ENCODE data around the gene IQSEC1. TPM values are rescaled to one million over a fixed set of nuclear protein-coding genes. Genes with fewer than 3 reads are reported as not detected.

IQSEC1 gene
- total and polyA plus RNA-seq, 2 experiments from 2014 or later, result 17.8 to 51.7 TPM

DNA sequence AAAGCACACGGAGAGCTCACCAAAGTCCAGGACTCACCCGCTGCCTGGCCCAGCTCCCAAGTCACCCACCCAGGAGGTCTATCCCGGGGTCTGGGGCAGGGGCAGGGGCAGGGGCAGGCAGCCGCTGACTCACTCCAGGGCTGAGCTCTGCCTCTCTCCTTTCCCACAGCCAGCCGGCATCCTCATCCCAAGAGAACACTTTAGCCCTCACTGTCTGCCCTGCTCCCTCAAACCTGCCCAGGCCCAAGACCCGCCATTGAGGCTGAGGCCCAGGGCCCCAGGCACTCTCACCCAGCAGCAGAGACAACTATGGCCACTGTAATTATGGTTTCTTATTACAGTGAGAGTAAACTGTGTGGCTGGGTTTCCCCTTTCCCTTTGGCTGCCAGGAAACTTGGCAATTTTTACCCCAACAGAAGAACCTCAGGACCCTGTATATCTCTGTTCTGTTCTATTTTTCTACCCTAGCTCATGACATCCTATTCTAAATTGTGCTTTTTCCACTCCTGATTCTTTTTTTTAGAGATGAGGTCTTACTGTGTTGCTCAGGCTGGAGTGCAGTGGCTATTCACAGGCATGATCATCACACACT is 53.0 kb downstream of the IQSEC1 start:
- no peaks in the 10 kb centered on the region for H3K36me3 ChIP-seq
- peaks cover 19% of the 10 kb centered on the region for H3K4me1 ChIP-seq (ENCODE audit: low read depth)
- H3K27me3 ChIP-seq, result no peaks in the 10 kb centered on the region
- DNase-seq (ENCODE audit: low read depth in 1 of 2, low spot score in 1 of 2), result no peak
- H3K4me3 ChIP-seq, result no peak overlapping the region
- no peak overlapping the region for H3K27ac ChIP-seq
- TF ChIP-seq, protein P1, sequence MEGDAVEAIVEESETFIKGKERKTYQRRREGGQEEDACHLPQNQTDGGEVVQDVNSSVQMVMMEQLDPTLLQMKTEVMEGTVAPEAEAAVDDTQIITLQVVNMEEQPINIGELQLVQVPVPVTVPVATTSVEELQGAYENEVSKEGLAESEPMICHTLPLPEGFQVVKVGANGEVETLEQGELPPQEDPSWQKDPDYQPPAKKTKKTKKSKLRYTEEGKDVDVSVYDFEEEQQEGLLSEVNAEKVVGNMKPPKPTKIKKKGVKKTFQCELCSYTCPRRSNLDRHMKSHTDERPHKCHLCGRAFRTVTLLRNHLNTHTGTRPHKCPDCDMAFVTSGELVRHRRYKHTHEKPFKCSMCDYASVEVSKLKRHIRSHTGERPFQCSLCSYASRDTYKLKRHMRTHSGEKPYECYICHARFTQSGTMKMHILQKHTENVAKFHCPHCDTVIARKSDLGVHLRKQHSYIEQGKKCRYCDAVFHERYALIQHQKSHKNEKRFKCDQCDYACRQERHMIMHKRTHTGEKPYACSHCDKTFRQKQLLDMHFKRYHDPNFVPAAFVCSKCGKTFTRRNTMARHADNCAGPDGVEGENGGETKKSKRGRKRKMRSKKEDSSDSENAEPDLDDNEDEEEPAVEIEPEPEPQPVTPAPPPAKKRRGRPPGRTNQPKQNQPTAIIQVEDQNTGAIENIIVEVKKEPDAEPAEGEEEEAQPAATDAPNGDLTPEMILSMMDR (IDR thresholded peaks at IDR 0.05; ENCODE audit: low read depth, low read length), result no peak
- H3K9me3 ChIP-seq (ENCODE audit: low read depth), result no peaks in the 10 kb centered on the region

DNA sequence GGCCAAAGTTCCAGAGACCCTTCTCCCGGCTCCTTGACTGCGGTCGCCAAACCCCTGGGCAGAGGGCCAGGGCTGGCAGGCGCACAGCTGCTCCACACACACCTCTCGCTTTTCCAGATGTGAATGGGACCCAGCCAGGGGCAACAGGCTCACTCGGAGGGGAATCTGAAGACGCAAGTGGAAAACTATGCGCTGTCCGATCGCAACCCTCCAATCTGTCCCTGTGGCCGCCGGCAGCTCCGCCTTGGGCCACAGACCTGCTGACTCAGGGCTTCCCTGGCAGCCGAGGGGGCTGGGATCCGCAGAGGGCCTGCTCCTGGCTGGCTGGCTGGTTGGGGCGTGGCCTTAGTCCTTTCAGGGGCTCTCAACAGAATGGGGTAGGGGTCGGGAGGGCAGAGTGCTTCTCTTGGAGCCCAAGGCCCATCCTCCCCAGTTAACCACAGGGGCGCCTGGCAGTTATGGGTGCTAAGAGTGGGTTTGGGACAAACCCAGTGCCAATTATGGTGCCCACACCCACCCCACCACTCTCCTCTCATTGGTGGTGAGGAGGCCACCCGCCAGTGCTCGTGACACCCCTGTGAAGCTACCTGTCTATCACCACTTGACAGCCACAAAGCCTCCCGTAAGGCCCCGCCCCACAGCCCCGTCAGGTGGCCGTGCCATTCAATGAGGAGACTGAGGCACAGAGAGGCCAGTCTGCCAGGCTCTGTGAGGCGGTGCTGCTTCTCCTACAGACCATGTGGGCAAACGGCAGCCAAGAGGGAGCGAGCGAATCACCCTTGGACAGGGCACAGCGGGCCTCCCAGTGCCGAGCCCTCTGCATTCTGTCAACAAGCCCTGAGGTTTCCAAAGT is 53.8 kb downstream of the IQSEC1 start:
- H3K27me3 ChIP-seq, result no peaks in the 10 kb centered on the region
- H3K4me1 ChIP-seq (ENCODE audit: low read depth), result peaks cover 19% of the 10 kb centered on the region
- H3K4me3 ChIP-seq, result no peak overlapping the region
- H3K9me3 ChIP-seq (ENCODE audit: low read depth), result no peaks in the 10 kb centered on the region
- H3K36me3 ChIP-seq, result no peaks in the 10 kb centered on the region
- TF ChIP-seq, protein P1 (IDR thresholded peaks at IDR 0.05; ENCODE audit: low read depth, low read length), result no peak
- H3K27ac ChIP-seq, result no peak overlapping the region
- DNase-seq (ENCODE audit: low read depth in 1 of 2, low spot score in 1 of 2), result peak; percentile 76 to 86

DNA sequence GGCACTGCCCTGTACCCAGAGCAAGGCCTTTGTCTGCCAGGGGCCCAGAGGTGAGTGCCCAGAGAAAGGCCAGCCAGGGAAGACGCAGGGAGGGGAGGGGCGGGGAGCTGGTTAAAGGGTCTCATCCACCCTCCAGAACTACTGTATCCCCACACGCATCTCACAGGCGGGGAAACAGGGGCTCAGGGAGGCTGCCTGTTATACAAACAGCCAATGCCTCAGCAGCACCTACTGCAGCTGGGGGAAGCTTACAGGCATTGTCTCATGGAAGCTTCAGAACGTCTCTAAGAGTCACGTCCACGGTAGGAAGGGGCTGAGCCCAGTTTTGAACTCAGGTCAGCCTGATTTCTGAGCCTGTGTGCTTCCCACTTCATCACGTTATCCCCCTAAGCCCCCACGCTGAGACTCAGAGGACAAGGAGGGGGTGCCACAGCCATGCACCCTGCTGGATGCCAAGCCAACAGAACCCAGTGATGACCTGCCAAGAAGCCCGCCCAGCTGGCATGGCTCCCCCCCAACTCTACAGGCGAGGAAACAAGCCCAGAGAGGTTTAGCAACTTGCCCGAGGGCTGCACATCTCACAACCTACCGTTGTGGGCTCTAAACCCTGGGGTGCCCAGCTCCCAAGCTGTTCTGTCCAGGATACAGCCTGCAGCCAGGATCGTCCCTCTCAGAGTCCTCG is 54.5 kb downstream of the IQSEC1 start:
- no peaks in the 10 kb centered on the region for H3K27me3 ChIP-seq
- TF ChIP-seq, protein P1 (IDR thresholded peaks at IDR 0.05; ENCODE audit: low read depth, low read length), result no peak
- H3K9me3 ChIP-seq (ENCODE audit: low read depth), result no peaks in the 10 kb centered on the region
- peaks cover 19% of the 10 kb centered on the region for H3K4me1 ChIP-seq (ENCODE audit: low read depth)
- no peaks in the 10 kb centered on the region for H3K36me3 ChIP-seq
- no peak for DNase-seq (ENCODE audit: low read depth in 1 of 2, low spot score in 1 of 2)
- no peak overlapping the region for H3K27ac ChIP-seq
- no peak overlapping the region for H3K4me3 ChIP-seq

DNA sequence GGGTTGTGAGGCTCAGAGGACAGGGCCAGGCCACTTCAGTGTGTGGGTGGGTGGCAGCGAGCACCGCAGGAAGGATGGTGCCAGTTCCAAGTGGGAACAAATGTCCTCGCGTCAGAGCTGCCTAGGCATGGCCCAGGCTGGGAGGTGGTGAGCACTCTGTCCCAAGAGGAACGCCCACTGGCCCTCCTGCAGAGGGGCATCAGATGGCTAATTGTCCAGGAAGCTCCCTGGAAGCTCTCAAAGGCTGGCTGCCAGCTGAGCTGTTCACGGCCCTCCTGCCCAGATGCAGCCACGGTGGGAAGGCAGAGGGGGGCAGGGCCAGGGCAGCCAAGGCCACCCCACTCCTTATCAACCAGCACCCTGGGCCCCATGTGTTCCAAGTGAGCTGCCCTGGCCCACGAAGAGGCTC is 55.2 kb downstream of the IQSEC1 start:
- H3K4me1 ChIP-seq (ENCODE audit: low read depth), result peaks cover 19% of the 10 kb centered on the region
- no peaks in the 10 kb centered on the region for H3K36me3 ChIP-seq
- TF ChIP-seq, protein P1 (IDR thresholded peaks at IDR 0.05; ENCODE audit: low read depth, low read length), result no peak
- no peak overlapping the region for H3K27ac ChIP-seq
- no peaks in the 10 kb centered on the region for H3K27me3 ChIP-seq
- H3K4me3 ChIP-seq, result no peak overlapping the region
- DNase-seq (ENCODE audit: low read depth in 1 of 2, low spot score in 1 of 2), result no peak
- H3K9me3 ChIP-seq (ENCODE audit: low read depth), result no peaks in the 10 kb centered on the region

DNA sequence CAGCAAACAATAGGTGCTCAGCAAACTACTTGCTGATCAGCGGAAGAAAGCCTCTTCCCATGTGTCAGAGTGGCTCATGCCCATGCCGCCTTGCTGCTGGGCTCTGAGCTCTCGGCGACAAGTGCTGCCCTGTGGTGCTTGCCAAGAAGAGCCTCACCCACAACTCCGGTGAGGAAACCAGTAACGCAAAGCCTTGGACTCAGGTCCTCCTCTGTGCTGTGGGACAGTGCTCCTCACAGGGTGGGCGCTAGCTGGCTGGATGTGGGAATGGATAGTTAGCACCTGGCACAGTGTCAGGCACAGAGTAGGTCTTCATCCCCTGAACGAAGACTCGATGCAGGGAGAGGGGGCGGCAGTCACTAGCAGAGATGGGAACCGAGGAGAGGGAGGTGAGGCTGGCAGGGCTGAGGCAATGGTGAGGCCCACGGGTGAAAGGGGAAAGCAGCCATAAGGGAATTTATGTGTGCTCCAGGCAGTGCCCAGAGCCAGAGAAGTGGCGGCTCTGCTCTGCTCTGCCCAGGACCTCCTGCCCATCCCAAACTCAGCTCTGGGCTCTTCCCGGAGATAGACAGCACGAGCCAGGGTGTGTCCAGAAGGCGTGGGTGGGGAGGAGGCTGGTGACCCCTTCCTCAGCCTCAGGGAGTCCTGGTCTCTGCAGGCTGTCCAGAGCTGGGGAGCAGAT is 55.7 kb downstream of the IQSEC1 start:
- H3K27ac ChIP-seq, result no peak overlapping the region
- H3K9me3 ChIP-seq (ENCODE audit: low read depth), result no peaks in the 10 kb centered on the region
- no peak overlapping the region for H3K4me3 ChIP-seq
- peaks cover 19% of the 10 kb centered on the region for H3K4me1 ChIP-seq (ENCODE audit: low read depth)
- no peaks in the 10 kb centered on the region for H3K36me3 ChIP-seq
- TF ChIP-seq, protein P1 (IDR thresholded peaks at IDR 0.05; ENCODE audit: low read depth, low read length), result no peak
- no peaks in the 10 kb centered on the region for H3K27me3 ChIP-seq
- DNase-seq (ENCODE audit: low read depth in 1 of 2, low spot score in 1 of 2), result no peak
